ENCODE results near the gene ALG3. TPM values are rescaled to one million over a fixed set of nuclear protein-coding genes. Genes with fewer than 3 reads are reported as not detected.

Gene ALG3
- total RNA-seq, 2 donors from 2014 or later: 23.2 to 28.2 TPM

DNA sequence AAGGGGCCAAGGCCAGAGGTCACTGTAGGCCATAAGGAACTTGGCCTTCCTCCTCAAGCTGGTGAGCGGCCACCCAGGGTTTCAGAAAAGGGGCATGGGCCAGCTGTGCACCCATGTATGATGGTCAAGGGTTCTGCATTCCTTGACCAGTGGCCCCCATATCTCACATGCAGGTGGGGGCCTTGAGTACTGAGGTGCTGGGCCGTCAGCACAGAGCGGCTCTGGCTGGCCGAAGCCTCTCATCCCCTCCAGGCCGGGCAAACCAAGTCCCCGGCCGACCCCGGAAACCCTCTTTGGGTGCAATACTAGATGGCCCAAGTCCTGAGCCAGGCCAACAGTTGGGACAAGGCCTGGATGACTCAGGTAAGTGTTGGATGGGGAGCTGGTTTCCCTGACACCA is 9.5 kb downstream of the ALG3 start:
- no peak for ATAC-seq
- DNase-seq: no peak
- intact Hi-C loops (cut with DNase I): no loop called here

DNA sequence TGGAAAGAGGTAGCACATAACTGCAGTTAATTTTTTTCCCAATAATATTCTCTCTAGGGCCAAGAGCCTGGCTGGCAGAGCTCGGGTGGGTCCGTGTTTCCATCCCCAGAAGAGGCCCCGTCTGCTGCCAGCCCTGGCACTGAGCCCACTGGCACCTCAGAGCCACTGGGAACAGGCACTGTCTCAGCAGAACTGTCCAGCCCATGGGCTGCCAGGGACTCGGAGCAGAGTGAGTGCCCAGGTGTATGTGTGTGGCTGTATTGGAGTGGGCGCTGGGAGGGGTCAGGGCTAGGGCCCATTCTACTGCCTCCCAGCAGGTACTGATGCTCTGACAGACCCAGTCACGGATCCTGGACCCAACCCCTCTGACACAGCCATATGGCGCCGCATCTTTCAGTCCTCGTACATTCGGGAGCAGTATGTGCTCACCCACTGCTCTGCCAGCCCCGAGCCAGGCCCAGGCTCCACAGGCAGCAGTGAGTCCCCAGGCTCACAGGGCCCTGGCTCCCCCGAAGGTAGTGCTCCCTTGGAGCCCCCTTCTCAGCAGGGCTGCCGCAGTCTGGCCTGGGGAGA is 10.4 kb downstream of the ALG3 start:
- intact Hi-C loops (cut with DNase I): no loop called here
- no peak for ATAC-seq
- no peak for DNase-seq

DNA sequence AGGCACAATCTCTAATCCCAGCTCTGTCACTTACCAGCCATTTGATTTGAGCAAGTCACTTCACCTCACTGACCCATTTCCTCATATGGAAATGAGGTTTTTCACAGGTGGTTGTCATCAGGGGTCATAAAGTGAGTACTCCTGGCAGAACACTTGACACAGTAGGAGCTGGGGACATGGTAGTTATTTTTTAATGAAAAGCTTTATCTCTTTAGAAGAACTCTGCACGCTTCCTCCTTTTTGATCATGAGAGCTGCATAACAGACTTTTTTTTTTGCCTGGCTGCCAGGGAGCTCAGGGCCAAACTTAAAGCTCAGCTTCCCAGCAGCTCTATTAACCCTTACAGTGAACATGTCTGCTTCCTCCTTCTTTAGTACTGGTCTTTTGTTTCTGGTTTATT is 11.0 kb downstream of the ALG3 start:
- intact Hi-C loops (cut with DNase I): no loop called here
- DNase-seq: no peak
- no peak for ATAC-seq

DNA sequence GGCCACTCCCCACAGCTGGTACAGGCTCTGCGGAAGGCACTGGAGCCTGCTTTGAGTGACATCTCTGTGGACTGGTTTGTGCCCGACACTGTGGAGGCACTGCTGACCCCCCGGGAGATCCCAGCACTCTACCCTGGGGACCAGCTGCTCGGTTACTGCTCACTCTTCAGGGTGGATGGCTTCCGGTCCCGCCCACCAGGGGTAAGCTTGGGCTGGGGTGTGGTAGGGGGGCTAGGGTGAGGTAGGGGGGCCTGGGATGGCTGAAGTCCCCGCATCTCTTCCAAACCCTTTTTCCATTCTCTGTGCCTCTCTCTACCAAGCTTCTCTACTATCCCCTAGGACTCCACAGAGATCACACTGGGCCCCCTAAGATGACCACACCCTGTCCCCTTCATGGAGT is 11.6 kb downstream of the ALG3 start:
- intact Hi-C loops (cut with DNase I): no loop called here
- no peak for ATAC-seq
- no peak for DNase-seq

DNA sequence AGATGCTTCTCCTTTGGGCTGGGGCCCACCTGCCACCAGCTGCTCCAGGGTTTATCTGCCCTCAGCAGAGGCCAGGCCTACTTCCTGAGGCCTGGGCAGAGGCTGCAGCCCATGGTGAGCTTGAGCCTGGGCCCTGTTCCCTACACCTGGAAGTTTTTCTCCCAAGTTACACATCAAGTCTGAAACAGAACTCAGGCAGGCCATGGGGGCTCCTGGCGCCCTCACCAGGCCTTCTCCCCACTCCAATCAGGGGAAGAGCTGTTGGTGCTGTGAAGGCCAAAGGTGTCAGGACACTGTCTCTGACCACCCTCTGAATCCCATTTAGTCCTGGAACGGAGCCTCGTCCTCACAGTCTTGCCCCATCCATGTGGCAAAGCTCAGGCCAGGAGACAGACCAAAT is 12.1 kb downstream of the ALG3 start:
- DNase-seq: no peak
- ATAC-seq: no peak
- intact Hi-C loops (cut with DNase I): no loop called here

DNA sequence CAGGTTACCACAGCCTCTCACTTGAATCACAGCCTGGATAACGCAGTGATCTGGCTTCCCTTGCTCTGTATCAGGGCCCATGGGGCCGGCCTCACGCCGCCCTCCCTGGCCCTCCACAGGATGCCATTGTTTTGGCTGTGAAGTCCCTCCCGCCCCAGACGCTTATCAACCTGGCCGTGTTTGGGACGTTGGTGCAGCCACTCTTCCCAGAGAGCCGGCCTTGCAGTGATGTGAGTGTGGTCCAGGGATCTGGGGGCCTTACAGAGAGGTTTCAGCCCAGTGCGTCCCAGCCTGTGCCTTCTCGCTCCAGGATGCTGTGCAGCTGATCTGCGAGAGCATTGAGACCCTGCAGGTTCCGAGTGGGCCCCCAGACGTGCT is 12.7 kb downstream of the ALG3 start:
- ATAC-seq (no peak), DNase-seq (no peak)
- intact Hi-C loops (cut with DNase I): no loop called here

DNA sequence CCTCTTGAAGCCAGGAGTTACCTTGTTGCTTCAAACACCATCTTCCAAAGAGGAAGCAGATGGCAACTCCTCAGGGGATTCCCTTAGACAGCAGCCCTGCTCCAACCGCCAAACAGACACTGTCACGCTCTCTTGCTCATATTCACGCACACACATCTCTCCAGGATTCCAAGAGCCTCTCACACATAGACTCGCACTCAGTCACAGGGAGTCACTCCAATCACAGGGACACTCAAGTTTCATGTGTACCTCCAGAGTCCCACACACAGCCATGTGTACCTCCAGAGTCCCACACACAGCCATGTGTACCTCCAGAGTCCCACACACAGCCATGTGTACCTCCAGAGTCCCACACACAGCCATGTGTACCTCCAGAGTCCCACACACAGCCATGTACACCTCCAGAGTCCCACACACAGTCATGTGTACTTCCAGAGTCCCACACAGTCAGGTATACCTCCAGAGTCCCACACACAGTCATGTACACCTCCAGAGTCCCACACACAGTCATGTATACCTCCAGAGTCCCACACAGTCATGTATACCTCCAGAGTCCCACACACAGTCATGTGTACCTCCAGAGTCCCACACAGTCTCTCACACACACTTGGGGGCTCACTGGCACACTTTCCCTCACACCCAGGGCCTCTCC is 13.3 kb downstream of the ALG3 start:
- DNase-seq: no peak
- intact Hi-C loops (cut with DNase I): no loop called here
- ATAC-seq: no peak

DNA sequence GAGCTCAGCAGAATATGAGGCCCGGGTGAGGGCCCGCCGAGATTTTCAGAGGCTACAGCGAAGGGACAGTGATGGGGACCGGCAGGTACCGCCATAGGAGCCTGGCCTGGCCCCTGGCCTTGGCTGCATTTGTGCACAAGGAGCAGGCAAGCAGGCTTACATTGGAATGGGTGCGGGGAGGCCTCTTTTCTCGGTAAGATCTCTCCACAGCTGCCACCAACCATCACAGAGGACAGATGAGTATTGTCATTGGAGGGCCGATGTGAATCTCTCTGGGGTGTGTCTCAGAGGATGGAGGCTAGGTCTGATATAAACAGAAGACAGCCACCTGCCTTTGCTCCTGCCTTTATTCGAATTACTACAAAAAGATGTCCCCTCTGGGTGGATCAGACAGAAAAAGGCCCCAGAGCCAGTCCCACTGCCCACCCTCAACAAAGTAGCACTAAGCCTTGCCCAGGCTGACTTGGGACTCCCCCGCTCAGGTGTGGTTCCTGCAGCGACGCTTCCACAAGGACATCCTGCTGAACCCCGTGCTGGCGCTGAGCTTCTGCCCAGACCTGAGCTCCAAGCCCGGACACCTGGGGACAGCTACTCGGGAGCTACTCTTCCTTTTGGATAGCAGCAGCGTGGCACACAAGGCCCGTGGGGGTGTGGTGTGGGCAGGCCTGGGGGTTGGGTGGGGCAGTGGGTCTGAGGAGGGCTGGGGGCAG is 13.9 kb downstream of the ALG3 start:
- intact Hi-C loops (cut with DNase I): no loop called here
- ATAC-seq (no peak), DNase-seq (no peak)

DNA sequence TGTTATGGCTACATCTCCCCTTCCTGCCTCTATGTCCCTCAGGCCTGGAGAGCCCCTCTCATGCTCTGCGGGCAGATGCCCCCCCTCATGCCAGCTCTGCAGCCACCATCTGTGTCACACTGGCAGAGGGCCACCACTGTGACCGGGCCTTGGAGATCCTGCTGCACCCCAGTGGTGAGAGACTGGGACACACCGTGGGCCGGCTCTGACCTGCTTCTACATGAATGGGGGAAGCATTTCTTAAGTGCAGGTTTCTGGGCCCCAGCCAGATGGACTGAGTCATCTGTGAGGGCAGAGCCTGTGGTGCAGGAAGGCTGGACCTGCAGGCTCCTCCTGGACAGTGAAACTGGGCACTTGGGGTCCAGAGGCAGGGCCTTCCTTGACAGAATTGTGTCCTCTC is 14.5 kb downstream of the ALG3 start:
- ATAC-seq: peak; percentile 31 to 73
- peak; percentile 57 for DNase-seq

DNA sequence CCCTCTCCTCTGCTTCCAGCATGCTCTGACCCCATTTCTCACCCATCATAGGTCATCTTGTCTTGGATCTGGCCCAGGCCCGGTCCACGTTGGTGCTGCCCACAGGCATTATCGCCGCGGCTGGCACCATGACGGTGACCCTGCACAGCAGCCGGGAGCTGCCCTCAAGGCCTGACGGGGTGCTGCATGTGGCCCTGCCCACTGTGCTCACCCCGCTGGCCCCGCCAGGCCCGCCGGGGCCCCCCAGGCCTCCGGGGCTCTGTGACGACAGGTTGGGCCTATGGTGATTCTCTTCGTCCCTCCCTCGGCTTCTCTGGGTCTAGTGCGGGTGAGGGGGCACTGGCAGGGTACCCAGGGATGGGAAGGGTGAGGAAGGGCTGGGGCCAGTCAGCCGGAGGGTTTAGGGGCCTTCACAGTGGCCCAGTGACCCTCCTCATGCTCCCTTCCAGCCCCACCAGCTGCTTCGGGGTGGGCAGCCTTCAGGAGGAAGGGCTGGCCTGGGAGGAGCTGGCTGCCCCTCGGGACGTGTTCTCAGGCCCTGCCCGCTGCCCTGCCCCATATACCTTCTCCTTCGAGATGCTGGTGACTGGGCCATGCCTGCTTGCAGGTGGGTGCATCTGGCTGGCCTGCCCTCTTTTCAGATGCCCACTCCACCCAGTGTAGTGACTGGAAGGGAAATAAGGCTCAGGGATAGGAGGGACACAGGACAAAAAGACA is 15.5 kb downstream of the ALG3 start:
- ATAC-seq (no peak), DNase-seq (no peak)
- intact Hi-C loops (cut with DNase I): no loop called here

More for the DNA sequence above, 14.5 kb downstream of the ALG3 start:
- intact Hi-C loops (cut with DNase I): no loop called here

DNA sequence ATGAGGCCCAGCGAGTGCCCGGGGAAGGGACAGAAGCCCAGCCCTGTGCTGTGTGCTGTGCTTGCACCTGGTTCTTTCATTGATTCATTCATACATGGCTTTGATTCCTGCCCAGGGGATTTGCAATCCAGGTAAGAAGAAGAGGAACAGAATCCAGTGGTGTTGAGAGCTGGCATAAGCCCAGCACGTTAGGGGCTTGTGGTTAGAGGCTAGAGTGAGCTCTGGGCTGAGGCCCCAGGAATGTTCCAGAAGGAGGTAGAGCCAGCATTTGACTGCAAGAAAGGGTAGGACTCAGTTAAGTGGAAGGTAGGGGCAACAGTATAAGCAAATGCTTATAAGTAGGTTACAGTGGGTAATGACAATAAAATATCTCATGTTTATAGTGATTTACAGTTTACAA is 17.1 kb downstream of the ALG3 start:
- no peak for DNase-seq
- intact Hi-C loops (cut with DNase I): no loop called here
- no peak for ATAC-seq

DNA sequence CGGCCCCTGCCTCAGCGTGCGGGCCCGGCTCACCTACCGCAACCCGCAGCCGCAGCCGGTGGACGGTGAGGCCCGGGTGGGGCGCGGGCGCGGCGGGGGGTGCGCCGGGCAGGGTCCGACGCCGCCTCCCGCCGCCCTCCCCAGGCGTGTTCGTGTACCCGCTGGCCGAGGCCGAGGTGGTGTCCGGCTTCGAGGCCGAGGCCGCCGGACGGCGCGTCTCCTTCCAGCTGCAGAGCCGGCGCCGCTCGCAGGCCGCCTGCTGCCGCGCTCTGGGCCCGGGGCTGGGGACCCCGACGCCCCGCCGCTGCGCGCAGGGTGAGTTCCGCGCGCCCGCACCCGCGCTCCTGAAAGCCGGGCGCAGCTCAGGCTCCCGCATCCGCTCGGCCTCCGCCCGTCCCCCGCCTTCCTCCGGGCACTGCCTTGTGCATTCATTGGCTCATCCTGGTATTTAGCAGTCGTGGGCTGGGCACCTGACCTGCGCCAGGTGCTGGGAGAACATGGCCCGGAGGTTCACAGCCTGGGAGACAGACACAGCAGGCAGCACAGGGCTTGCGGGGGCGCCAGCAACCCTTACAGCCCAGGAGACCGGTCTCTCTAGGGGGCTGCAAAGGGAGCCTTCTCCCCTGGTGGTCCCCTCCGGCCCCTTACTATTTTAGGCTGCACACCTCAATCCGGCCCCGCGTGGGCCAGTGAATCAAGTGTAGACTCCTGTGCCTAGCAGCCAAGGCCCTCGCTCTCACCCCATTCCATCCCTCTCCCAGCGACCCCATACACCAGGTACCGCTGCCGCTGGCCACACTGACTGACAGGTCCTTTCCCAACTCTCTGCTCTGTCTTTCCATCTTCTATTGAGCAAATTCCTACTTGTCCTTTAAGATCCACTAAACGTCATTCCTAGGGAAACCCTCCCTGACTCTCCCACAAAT is 17.9 kb downstream of the ALG3 start:
- intact Hi-C loops (cut with DNase I): no loop called here

DNA sequence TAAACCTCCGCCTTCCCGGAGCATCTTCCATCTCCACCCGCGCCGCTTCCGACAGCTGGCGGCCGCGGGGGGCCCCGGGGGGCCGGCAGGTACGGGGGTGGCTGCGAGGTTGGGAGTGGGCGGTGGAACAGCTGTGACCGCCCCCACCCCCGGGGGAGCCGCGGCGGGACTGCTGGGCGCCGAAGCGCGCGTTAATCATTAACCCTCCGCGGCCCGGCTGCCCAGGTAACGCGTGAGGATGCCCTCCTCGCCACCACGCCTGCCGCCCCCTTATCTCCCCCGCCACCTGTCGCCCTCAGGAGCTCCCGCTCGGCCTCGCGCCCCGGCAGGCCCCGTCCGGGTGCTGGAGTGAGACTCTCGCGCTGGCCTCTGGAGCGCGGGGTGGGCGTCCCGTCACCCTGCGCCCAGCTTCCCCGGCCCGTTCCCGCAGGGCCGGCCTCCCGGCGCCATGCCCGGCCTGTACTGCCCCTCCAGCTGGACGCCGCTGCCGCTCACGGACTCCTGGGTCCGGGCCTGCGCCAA is 18.6 kb downstream of the ALG3 start:
- intact Hi-C loops (cut with DNase I): no loop called here
- DNase-seq (no peak), ATAC-seq (peak in 1 of 2 donors; percentile 25)

More for the DNA sequence above, 17.9 kb downstream of the ALG3 start:
- ATAC-seq: peak in 1 of 2 donors; percentile 3
- DNase-seq: no peak

DNA sequence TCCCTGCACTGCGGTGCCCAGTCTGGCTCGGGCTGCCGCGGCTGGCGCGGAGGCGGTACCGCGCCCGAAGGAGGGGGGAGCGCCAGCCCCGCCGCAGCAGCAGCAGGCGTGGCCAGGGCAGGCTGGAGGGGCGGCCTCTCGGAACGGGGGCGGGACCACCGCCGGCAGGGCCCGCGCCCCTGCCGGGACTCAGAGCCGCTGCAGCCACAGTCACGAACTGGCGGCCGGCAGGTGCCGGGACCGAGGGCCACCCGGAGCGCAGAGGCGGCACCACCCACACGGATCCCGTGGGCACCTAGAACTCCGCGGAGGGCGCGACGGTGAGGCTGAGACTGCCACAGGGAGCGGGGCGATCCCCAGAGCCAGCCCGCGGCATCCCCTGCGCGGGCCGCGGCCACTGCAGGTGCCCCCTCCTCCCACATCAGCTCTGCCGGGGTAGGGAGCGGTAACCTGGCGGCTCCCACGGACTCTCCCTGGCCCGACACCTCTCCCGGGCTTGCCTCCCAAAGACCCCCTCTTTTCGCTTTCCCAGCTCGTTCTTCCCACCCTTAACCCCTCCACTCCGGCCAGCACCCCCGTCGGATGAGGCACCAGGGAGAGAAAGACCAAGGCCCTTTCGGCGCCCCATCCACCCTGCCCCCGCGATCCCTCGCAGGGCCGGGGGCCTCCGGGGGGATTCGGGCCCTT is 19.2 kb downstream of the ALG3 start, which contains the start of gene VWA5B2:
Gene VWA5B2, plus strand, starts transcription at position 192 of the 687 bp plus-strand sequence. CDS start 944 bp downstream, outside the sequence.
- intact Hi-C loops (cut with DNase I): no loop called here
- ATAC-seq: peak; percentile 91 to 97
- peak; percentile 72 for DNase-seq

DNA sequence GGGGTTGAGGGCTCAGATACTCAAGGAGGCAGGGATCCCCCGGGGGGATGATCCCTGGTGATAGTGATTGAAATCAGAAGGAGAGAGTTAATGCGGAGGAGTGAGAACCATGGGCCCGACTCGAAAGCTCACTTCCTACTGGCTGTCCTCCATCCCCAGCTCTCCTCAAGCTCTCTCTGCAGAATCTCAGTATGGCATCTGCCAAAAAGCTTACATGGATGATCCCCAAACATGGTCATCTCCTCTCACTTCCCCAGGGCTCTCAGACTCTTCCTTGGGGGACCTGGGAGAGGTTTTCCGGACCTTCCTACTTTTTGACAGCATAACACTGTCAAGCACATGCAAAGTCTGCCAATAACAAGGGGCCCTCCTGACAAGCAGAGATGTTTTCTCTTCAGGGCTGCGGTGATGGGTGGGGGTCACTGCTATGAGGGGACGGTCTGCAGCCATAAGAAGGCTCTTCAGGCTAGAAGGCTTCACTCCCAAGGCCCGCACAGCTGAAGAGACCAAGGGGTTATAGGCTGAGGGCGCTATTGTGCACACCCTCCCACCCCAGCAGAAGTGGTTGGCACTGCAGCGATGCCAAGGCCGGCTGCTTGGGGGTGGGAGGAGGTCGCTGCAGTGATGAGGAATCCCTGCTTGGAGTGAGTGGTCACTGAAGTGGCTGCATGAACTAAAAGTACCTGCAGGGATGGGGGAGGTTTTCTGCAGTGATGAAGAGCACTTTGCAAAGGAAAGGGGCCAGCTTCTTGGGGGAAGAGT is 20.2 kb downstream of the ALG3 start:
- ATAC-seq (no peak), DNase-seq (no peak)
- intact Hi-C loops (cut with DNase I): no loop called here

DNA sequence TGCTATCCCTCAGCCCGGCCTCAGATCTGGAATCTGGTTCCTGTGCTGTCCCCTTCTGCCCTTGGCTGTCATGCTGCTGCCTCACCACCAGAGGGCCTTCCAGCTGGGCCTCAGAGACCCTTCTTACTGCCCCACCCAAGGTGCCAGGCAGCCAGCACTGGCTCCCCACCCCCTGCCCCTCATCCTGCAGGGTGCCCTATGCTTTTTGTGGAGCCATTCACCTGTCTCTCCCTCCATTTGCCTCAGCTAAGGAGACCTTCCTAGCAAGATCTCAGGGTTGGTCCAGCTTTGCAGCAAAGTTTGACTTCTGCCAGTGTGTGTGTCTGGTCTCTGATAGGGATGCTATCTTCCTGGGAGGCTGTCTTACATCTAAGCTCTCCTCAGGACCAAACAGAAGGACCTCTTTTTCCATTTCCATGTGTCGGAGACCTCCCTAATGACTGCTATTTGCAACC is 21.3 kb downstream of the ALG3 start:
- intact Hi-C loops (cut with DNase I): no loop called here
- DNase-seq: no peak
- ATAC-seq: no peak

DNA sequence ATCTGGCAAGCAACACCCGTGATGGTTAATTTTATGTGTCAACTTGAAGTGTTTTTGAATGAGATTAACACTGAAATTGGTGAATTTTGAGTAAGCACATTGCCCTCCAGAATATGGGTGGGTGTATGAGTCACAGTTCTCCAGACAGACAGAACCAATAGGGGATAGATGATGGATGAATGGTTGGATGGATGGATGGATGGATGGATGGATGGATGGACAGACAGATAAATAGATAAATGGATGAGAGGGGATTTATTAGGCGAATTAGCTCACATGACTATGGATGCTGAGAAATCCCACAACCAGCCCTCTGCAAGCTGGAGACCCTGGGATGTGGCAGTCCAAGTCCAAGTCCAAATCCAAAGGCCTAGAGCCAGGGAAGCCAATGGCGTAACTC is 24.8 kb downstream of the ALG3 start:
- intact Hi-C loops (cut with DNase I): no loop called here
- DNase-seq: no peak
- ATAC-seq: no peak
